Measurements from ENCODE around the gene ZNF564. TPM values are rescaled to one million over a fixed set of nuclear protein-coding genes. Genes with fewer than 3 reads are reported as not detected.

ZNF564 gene
- total and polyA plus RNA-seq, 2 experiments from 2014 or later: 7.1 to 8.6 TPM

DNA sequence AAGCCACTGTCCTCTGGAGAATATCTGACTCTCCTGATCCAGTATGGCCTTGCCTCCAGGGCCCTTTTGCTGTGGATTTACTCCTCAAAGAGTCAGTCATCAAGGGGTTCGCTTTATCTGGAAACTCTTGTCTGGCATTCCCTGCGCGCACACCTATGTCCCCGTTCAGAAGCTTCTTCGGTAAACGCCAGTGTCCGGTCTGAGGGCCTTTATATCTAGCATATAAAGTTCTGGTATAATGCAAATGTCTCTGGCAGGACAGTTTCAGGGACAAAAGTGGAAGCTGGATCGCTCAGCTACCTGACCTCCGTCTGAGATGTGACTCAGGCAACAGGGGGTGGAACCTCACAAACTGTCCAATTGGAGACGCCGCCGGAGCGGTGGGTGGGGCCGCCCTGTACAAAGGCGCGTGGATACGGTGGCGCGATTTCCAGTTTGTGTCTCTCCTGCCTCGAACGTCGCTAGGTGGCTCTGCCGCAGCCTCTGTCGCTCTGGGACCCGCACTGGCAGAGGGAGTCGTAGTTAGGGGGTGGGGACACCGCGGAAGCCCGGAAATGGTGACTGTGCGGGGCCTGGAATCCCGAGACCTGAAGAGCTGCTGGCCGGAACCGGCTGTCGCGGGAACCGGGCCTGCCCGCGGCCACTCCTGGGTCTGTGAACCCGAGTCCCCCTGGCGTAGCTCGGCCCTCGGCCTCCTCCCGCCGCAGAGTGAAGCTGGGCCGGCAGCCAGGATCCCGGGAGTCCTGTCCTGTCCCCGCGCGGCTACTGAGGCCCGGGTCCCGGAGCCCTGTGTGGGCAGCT, 56.1 kb downstream of the ZNF564 start:
- Histone ChIP-seq H4K20me1 (replicated peaks; ENCODE audit: insufficient read depth) (no peaks in the 10 kb centered on the region), H3F3A (replicated peaks; ENCODE audit: low read depth) (0 out of 2 replicates have a peak, but pooled peaks cover 9% of the 10 kb centered on the region), H3K4me2 (peak overlapping the region; percentile 77), H2AFZ (peak overlapping the region; percentile 90), H3K27me3 (ENCODE audit: insufficient read depth) (0 out of 2 replicates have a peak, but pooled peaks cover 4% of the 10 kb centered on the region), H3K27ac (ENCODE audit: low read depth) (peak overlapping the region; percentile 84), H3K79me2 (replicated peaks; ENCODE audit: insufficient read depth) (no peaks in the 10 kb centered on the region), H3K4me3 (peak overlapping the region; percentile 69), H3K36me3 (ENCODE audit: insufficient read depth) (no peaks in the 10 kb centered on the region), H3K9me2 (ENCODE audit: insufficient read depth) (peaks cover 5% of the 10 kb centered on the region; the same call in 1 of the 2 replicates), H3K4me1 (ENCODE audit: insufficient read depth) (no peaks in the 10 kb centered on the region)
- H3K4me3 Mint-ChIP-seq: peak overlapping the region; percentile 83
- DNase-seq (ENCODE audit: low spot score): peak; percentile 98
- peaks cover 5% of the 10 kb centered on the region; the same call in 2 of the 3 replicates for H3K4me1 Mint-ChIP-seq
- peak; percentile 97 for ATAC-seq
- H3K9me3 Mint-ChIP-seq: peaks cover 6% of the 10 kb centered on the region
- H3K27me3 Mint-ChIP-seq (ENCODE audit: insufficient read depth, low read depth, poor library complexity): peaks cover 3% of the 10 kb centered on the region
- H3K36me3 Mint-ChIP-seq (ENCODE audit: low read depth): no peaks in the 10 kb centered on the region
- peak; percentile 45; the same call in 1 of the 2 replicates for TF ChIP-seq CREB1 (CRISPR knock-in tag; IDR thresholded peaks at IDR 0.05; ENCODE audit: low read depth)
- no peak for TF ChIP-seq ZNF331 (CRISPR knock-in tag; IDR thresholded peaks at IDR 0.05; ENCODE audit: low read depth)
- TF ChIP-seq POLR2AphosphoS5 (IDR thresholded peaks at IDR 0.05; ENCODE audit: low read depth): peak; percentile 97
- TF ChIP-seq, protein P1, sequence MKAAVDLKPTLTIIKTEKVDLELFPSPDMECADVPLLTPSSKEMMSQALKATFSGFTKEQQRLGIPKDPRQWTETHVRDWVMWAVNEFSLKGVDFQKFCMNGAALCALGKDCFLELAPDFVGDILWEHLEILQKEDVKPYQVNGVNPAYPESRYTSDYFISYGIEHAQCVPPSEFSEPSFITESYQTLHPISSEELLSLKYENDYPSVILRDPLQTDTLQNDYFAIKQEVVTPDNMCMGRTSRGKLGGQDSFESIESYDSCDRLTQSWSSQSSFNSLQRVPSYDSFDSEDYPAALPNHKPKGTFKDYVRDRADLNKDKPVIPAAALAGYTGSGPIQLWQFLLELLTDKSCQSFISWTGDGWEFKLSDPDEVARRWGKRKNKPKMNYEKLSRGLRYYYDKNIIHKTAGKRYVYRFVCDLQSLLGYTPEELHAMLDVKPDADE (IDR thresholded peaks at IDR 0.05): peak; percentile 25; the same call in 1 of the 2 replicates
- TF ChIP-seq, protein P2, sequence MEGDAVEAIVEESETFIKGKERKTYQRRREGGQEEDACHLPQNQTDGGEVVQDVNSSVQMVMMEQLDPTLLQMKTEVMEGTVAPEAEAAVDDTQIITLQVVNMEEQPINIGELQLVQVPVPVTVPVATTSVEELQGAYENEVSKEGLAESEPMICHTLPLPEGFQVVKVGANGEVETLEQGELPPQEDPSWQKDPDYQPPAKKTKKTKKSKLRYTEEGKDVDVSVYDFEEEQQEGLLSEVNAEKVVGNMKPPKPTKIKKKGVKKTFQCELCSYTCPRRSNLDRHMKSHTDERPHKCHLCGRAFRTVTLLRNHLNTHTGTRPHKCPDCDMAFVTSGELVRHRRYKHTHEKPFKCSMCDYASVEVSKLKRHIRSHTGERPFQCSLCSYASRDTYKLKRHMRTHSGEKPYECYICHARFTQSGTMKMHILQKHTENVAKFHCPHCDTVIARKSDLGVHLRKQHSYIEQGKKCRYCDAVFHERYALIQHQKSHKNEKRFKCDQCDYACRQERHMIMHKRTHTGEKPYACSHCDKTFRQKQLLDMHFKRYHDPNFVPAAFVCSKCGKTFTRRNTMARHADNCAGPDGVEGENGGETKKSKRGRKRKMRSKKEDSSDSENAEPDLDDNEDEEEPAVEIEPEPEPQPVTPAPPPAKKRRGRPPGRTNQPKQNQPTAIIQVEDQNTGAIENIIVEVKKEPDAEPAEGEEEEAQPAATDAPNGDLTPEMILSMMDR (conservative IDR thresholded peaks at IDR 0.05; ENCODE audit: low read depth in 2 of 2): peak in 1 of 2 experiments; percentile 69; a peak in 2 of 4 replicates
- no peak for TF ChIP-seq STAT1 (IDR thresholded peaks at IDR 0.05; ENCODE audit: unreplicated experiment)
- H3K27ac Mint-ChIP-seq: peak overlapping the region; percentile 94

DNA sequence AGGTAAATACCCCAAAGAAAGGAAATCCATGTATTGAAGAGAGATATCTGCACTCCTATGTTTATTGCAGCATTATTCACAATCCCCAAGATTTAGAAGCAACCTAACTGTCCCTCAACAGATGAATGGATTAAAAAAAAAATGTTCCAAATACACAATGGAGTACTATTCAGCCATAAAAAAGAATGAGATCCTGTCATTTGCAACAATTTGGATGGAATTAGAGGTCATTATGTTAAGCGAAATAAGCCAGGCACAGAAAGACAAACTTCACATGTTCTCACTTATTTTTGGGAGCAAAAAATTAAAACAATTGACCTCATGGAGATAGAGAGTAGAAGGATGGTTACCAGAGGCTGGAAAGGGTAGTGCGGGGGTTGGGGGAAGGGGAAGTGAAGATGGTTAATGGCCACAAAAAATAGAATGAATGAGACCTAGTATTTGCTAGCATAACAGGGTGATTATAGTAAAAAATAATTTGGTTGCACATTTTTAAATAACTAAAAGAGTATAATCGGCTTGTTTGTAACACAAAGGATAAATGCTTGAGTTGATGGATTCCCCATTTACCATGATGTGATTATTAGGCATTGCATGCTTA, 56.9 kb downstream of the ZNF564 start:
- peak overlapping the region; percentile 69 for H3K4me3 ChIP-seq
- Mint-ChIP-seq H3K27me3 (ENCODE audit: insufficient read depth, low read depth, poor library complexity) (peaks cover 3% of the 10 kb centered on the region), H3K27ac (no peak overlapping the region), H3K36me3 (ENCODE audit: low read depth) (no peaks in the 10 kb centered on the region), H3K4me3 (peak overlapping the region; percentile 25; the same call in 1 of the 3 replicates), H3K4me1 (peaks cover 5% of the 10 kb centered on the region; the same call in 2 of the 3 replicates), H3K9me3 (peaks cover 6% of the 10 kb centered on the region)
- H3K4me2 ChIP-seq: peak overlapping the region; percentile 77; the same call in 1 of the 2 replicates
- H3F3A ChIP-seq (replicated peaks; ENCODE audit: low read depth): 0 out of 2 replicates have a peak, but pooled peaks cover 9% of the 10 kb centered on the region
- DNase-seq (ENCODE audit: low spot score): no peak
- 0 out of 2 replicates have a peak, but pooled peaks cover 4% of the 10 kb centered on the region for H3K27me3 ChIP-seq (ENCODE audit: insufficient read depth)
- peak overlapping the region; percentile 84; the same call in 1 of the 2 replicates for H3K27ac ChIP-seq (ENCODE audit: low read depth)
- no peaks in the 10 kb centered on the region for H3K4me1 ChIP-seq (ENCODE audit: insufficient read depth)
- H3K36me3 ChIP-seq (ENCODE audit: insufficient read depth): no peaks in the 10 kb centered on the region
- H2AFZ ChIP-seq: no peak overlapping the region; the same call in 1 of the 2 replicates
- H4K20me1 ChIP-seq (replicated peaks; ENCODE audit: insufficient read depth): no peaks in the 10 kb centered on the region
- H3K79me2 ChIP-seq (replicated peaks; ENCODE audit: insufficient read depth): no peaks in the 10 kb centered on the region
- ATAC-seq: no peak
- peaks cover 5% of the 10 kb centered on the region; the same call in 1 of the 2 replicates for H3K9me2 ChIP-seq (ENCODE audit: insufficient read depth)
- TF ChIP-seq EZH2phosphoT487 (IDR thresholded peaks at IDR 0.05; ENCODE audit: unreplicated experiment) (no peak), STAT1 (IDR thresholded peaks at IDR 0.05; ENCODE audit: unreplicated experiment) (no peak), CREB1 (CRISPR knock-in tag; IDR thresholded peaks at IDR 0.05; ENCODE audit: low read depth) (no peak), JUNB (IDR thresholded peaks at IDR 0.05; ENCODE audit: unreplicated experiment) (no peak), EZH2 (IDR thresholded peaks at IDR 0.05; ENCODE audit: low read depth, unreplicated experiment) (no peak), ZNF331 (CRISPR knock-in tag; IDR thresholded peaks at IDR 0.05; ENCODE audit: low read depth) (no peak), ZNF114 (CRISPR knock-in tag; IDR thresholded peaks at IDR 0.05) (no peak), NANOG (IDR thresholded peaks at IDR 0.05; ENCODE audit: borderline replicate concordance) (no peak), POLR2AphosphoS5 (IDR thresholded peaks at IDR 0.05; ENCODE audit: low read depth) (no peak)
- TF ChIP-seq, protein P3, sequence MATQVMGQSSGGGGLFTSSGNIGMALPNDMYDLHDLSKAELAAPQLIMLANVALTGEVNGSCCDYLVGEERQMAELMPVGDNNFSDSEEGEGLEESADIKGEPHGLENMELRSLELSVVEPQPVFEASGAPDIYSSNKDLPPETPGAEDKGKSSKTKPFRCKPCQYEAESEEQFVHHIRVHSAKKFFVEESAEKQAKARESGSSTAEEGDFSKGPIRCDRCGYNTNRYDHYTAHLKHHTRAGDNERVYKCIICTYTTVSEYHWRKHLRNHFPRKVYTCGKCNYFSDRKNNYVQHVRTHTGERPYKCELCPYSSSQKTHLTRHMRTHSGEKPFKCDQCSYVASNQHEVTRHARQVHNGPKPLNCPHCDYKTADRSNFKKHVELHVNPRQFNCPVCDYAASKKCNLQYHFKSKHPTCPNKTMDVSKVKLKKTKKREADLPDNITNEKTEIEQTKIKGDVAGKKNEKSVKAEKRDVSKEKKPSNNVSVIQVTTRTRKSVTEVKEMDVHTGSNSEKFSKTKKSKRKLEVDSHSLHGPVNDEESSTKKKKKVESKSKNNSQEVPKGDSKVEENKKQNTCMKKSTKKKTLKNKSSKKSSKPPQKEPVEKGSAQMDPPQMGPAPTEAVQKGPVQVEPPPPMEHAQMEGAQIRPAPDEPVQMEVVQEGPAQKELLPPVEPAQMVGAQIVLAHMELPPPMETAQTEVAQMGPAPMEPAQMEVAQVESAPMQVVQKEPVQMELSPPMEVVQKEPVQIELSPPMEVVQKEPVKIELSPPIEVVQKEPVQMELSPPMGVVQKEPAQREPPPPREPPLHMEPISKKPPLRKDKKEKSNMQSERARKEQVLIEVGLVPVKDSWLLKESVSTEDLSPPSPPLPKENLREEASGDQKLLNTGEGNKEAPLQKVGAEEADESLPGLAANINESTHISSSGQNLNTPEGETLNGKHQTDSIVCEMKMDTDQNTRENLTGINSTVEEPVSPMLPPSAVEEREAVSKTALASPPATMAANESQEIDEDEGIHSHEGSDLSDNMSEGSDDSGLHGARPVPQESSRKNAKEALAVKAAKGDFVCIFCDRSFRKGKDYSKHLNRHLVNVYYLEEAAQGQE (IDR thresholded peaks at IDR 0.05; ENCODE audit: unreplicated experiment): no peak
- TF ChIP-seq, protein P1 (IDR thresholded peaks at IDR 0.05): no peak
